Hematopoietic multipotent progenitor cell treated with erythropoietin and hydrocortisone succinate and interleukin-3 and kit ligand, for 15 days (in vitro differentiated cells): ENCODE results near the gene PDSS2.
"Not testable (repeated sequence)": the region's sequence is repeated elsewhere in the genome, so short reads cannot be mapped to it uniquely, and the experiment has no call there.

Experiments used
- DNase-seq: peaks from one replicate; pipeline ENCODE4 v3.0.0-alpha.2; 2015; ENCODE audit warnings: low spot score

The PDSS2 gene

GRCh38 chr6:107459283-107460082, at the start of gene PDSS2:
PDSS2 (minus strand) TSS chr6:107459564; CDS start chr6:107459285, 279 bp downstream.
- DNase-seq = peak; percentile 98

- no peak for DNase-seq
Measured at GRCh38 chr6:107506145-107506544, 46.8 kb upstream of the PDSS2 start.

GRCh38 chr6:107504270-107505026, 45.1 kb upstream of the PDSS2 start:
- no peak for DNase-seq

- no peak for DNase-seq
Measured at GRCh38 chr6:107496892-107497684, 37.7 kb upstream of the PDSS2 start.

GRCh38 chr6:107495971-107496370, 36.6 kb upstream of the PDSS2 start:
- no peak for DNase-seq

GRCh38 chr6:107495196-107495643, 35.9 kb upstream of the PDSS2 start:
- DNase-seq = no peak

GRCh38 chr6:107493158-107494057, 34.0 kb upstream of the PDSS2 start:
- no peak for DNase-seq

GRCh38 chr6:107491760-107492660, 32.6 kb upstream of the PDSS2 start:
- no peak for DNase-seq

GRCh38 chr6:107491138-107491609, 31.8 kb upstream of the PDSS2 start:
- DNase-seq = no peak

GRCh38 chr6:107490566-107491137, 31.3 kb upstream of the PDSS2 start:
- DNase-seq = no peak

GRCh38 chr6:107489636-107490565, 30.5 kb upstream of the PDSS2 start, which contains the start of gene SOBP:
SOBP (plus strand) TSS chr6:107490117; CDS start chr6:107490617, 500 bp downstream.
- no peak for DNase-seq

- no peak for DNase-seq
Measured at GRCh38 chr6:107488875-107489635, 29.7 kb upstream of the PDSS2 start.

- no peak for DNase-seq
Measured at GRCh38 chr6:107488174-107488874, 29.0 kb upstream of the PDSS2 start.

GRCh38 chr6:107485157-107485556, 25.8 kb upstream of the PDSS2 start:
- DNase-seq = no peak

- DNase-seq = no peak
Measured at GRCh38 chr6:107479089-107479690, 19.8 kb upstream of the PDSS2 start.

- DNase-seq = not testable (repeated sequence)
Measured at GRCh38 chr6:107475826-107476225, 16.5 kb upstream of the PDSS2 start.

GRCh38 chr6:107475360-107475759, 16.0 kb upstream of the PDSS2 start:
- DNase-seq = not testable (repeated sequence)
